Heart left ventricle (tissue), 16 donors: Measurements from ENCODE around the gene IL3RA. TPM values are rescaled to one million over a fixed set of nuclear protein-coding genes. Genes with fewer than 3 reads are reported as not detected.
A peak's percentile ranks its signal among the peaks of the same experiment; 100 is the strongest.
"Not testable (repeated sequence)": the region's sequence is repeated elsewhere in the genome, so short reads cannot be mapped to it uniquely, and the experiment has no call there.

Source experiments
- ATAC-seq, 4 donors: fragments of 200-7000 bp; cut with Tn5 transposase; one replicate each; pipeline ENCODE4 v1.9.1; 2020 to 2022; ENCODE audit warnings: moderate library complexity in 4 of 4, mild to moderate bottlenecking in 3 of 4, moderate number of reproducible peaks in 1 of 4
- DNase-seq, 5 donors: peaks; one replicate each; pipeline ENCODE4 v3.0.0-alpha.2; 2020
- H3K27ac ChIP-seq, 12 donors: fragments of 200-600 bp; sonication (generic) in 4 of 12; one replicate each; pipeline versions ENCODE4 v1.5.0 to v1.8.0; 2016 to 2022; ENCODE audit warnings: mild to moderate bottlenecking in 2 of 12
- H3K27me3 ChIP-seq, 9 donors: fragments of 200-600 bp; sonication (generic) in 2 of 9; one replicate each; pipeline versions ENCODE4 v1.5.1 to v1.8.0; 2016 to 2022; ENCODE audit warnings: mild to moderate bottlenecking in 3 of 9
- H3K36me3 ChIP-seq, 9 donors: fragments of 200-600 bp; sonication (generic) in 2 of 9; one replicate each; pipeline versions ENCODE4 v1.5.0 to v1.8.0; 2018 to 2022; ENCODE audit warnings: mild to moderate bottlenecking in 2 of 9
- H3K4me1 ChIP-seq, 12 donors: fragments of 200-600 bp; sonication (generic) in 4 of 12; one replicate each; pipeline versions ENCODE4 v1.5.0 to v1.8.0; 2016 to 2022; ENCODE audit warnings: mild to moderate bottlenecking in 3 of 12
- H3K4me3 ChIP-seq, 12 donors: fragments of 200-600 bp; sonication (generic) in 4 of 12; one replicate each; pipeline versions ENCODE4 v1.5.0 to v1.8.0; 2017 to 2022; ENCODE audit warnings: mild to moderate bottlenecking in 9 of 12, moderate library complexity in 4 of 12
- H3K9me3 ChIP-seq, 12 donors: fragments of 200-600 bp; sonication (generic) in 4 of 12; one replicate each; pipeline versions ENCODE4 v1.5.0 to v1.8.0; 2016 to 2022; ENCODE audit warnings: mild to moderate bottlenecking in 1 of 12
- CTCF ChIP-seq, 12 donors: fragments of 200-600 bp; sonication (generic) in 4 of 12; IDR thresholded peaks; one replicate each; pipeline versions ENCODE4 v1.5.0 to v1.8.0; 2018 to 2022; ENCODE audit warnings: antibody characterized with exemption in 12 of 12, mild to moderate bottlenecking in 5 of 12
- POLR2A ChIP-seq, 2 donors: fragments of 450-650 bp; IDR thresholded peaks; one replicate each; pipeline ENCODE4 v1.6.1; 2017; ENCODE audit warnings: antibody characterized with exemption in 2 of 2, mild to moderate bottlenecking in 2 of 2, moderate library complexity in 2 of 2
- WGBS, 4 donors: extraction: QIAGEN DNeasy Blood & Tissue Kit in 2 of 4; methylation state at CpG; one replicate each; pipeline versions ENCODE4 v1.1.5 to v1.1.7; 2013 to 2018; 5-methylcytosine and 5-hydroxymethylcytosine counted together
- intact Hi-C, 10 donors: fragments of 100-400 bp; cut with DNase I; formaldehyde crosslinking; loops; one replicate each; pipeline versions ENCODE4 v1.11.1 to v1.14.2; 2022
- polyA plus RNA-seq, 2 donors: library from polyadenylated mRNA; stranded (reverse); fragments of 200-250 nt; gene quantifications; one replicate each; pipeline ENCODE4 v1.2.3, GENCODE V29; 2013
- total RNA-seq, 9 donors: library from RNA; depleted of rRNA in 2 of 9; stranded (reverse); fragments of >200 nt in 2 of 9; fragmentation: NEBNext Ultra II Directional in 3 of 9; extraction: Animal tissue kit (Norgen Biotek cat#: 25700) in 3 of 9; gene quantifications; one replicate each; pipeline versions ENCODE4 v1.1.0 to v1.2.4, GENCODE V29; 2016 to 2023
- donor health status: ischemic (EF 13 %, LVEDD 7.1; RV severe dilation, severe dysfunction).
- donor health status: healthy with polysubstance abuse.
- donor health status: DM: no; HTN: yes; CAD: no.
- donor health status: DM: no; HTN: no; CAD: no.
- donor health status: ischemic (EF 25% LVEDD 6.9; RV normal size, moderate dysfunction).
- donor health status: ischemic (EF 25% LVEDD 5.7; RV mildly dilated, moderate dysfunction).
- donor health status: healthy.
- donor health status: DM: yes; HTN: yes; CAD: no.
- donor health status: ischemic (EF 35%, LVEDD 5.7; RV mildly dilated, moderate dysfunction).
- donor health status: nonischemic (EF 11% LVEDD 7.7; RV severe dilation, severe dysfunction).
- donor health status: DM: yes; HTN: yes; CAD: no.
- donor health status: PGD.
- donor health status: ischemic (EF 29% LVEDD 5.4; RV normal size, mild dysfunction).
- donor health status: nonischemic (EF 23%, LVEDD 6.1; RV moderate dilation, normal function).

IL3RA gene
- total and polyA plus RNA-seq, 11 donors: 3.2 to 20.4 (median 4.7) TPM

- intact Hi-C loops: no loop called here
- Histone ChIP-seq H3K27ac (no peak overlapping the region), H3K27me3 (no peaks in the 10 kb centered on the region), H3K4me1 (no peaks in the 10 kb centered on the region), H3K36me3 (peaks cover 0 to 55% (median 44%) of the 10 kb centered on the region in 9 donors), H3K4me3 (no peak overlapping the region), H3K9me3 (peaks cover 0 to 21% (median 14%) of the 10 kb centered on the region in 12 donors)
- DNase-seq (no peak), ATAC-seq (no peak)
- TF ChIP-seq CTCF (IDR thresholded peaks at IDR 0.05) (no peak), POLR2A (IDR thresholded peaks at IDR 0.05) (no peak)
- 73 to 88% (median 86%) methylated on average over 9 of the region's 9 CpGs for WGBS, 4 donors
These were observed 87.7 kb downstream of the IL3RA start for GRCh38 chrX:1424147-1424851.

GRCh38 chrX:1425381-1425780, 88.8 kb downstream of the IL3RA start:
- H3K27ac ChIP-seq: no peak overlapping the region
- no peak overlapping the region for H3K4me3 ChIP-seq
- intact Hi-C loops: no loop called here
- H3K36me3 ChIP-seq: peaks cover 0 to 60% (median 44%) of the 10 kb centered on the region in 9 donors
- WGBS, 4 donors: 78 to 89% (median 87%) methylated on average over 10 of the region's 10 CpGs
- TF ChIP-seq POLR2A (IDR thresholded peaks at IDR 0.05) (no peak), CTCF (IDR thresholded peaks at IDR 0.05) (no peak)
- ATAC-seq: no peak
- H3K27me3 ChIP-seq: no peaks in the 10 kb centered on the region
- peaks cover 0 to 21% (median 14%) of the 10 kb centered on the region in 12 donors for H3K9me3 ChIP-seq
- H3K4me1 ChIP-seq: no peaks in the 10 kb centered on the region
- DNase-seq: no peak

GRCh38 chrX:1426321-1426720, 89.7 kb downstream of the IL3RA start:
- intact Hi-C loops, H3K4me3 ChIP-seq, H3K27ac ChIP-seq, ATAC-seq, H3K4me1 ChIP-seq, H3K27me3 ChIP-seq: not testable (repeated sequence)
- Histone ChIP-seq H3K36me3 (peaks cover 0 to 58% (median 42%) of the 10 kb centered on the region in 9 donors), H3K9me3 (peaks cover 0 to 21% (median 14%) of the 10 kb centered on the region in 12 donors)
- 89 to 95% (median 91%) methylated on average over 16 of the region's 16 CpGs for WGBS, 4 donors
- peak in 1 of 5 donors; percentile 9 for DNase-seq

GRCh38 chrX:1427756-1428155, 91.2 kb downstream of the IL3RA start:
- WGBS, 4 donors: 94 to 97% (median 96%) methylated on average over 27 to 32 of the region's 32 CpGs
- Histone ChIP-seq H3K27ac (no peak overlapping the region), H3K36me3 (peaks cover 0 to 52% (median 38%) of the 10 kb centered on the region in 9 donors), H3K27me3 (no peaks in the 10 kb centered on the region), H3K4me3 (no peak overlapping the region), H3K4me1 (no peaks in the 10 kb centered on the region), H3K9me3 (peaks cover 0 to 7% (median 3%) of the 10 kb centered on the region in 12 donors)
- DNase-seq: peak in 1 of 5 donors; percentile 22
- TF ChIP-seq POLR2A (IDR thresholded peaks at IDR 0.05) (no peak), CTCF (IDR thresholded peaks at IDR 0.05) (no peak)
- intact Hi-C loops: no loop called here
- no peak for ATAC-seq
